Aorta (tissue), 5 donors: ENCODE results near the gene RPRML. TPM values are rescaled to one million over a fixed set of nuclear protein-coding genes. Genes with fewer than 3 reads are reported as not detected.

ENCODE experiments used
- ATAC-seq: fragments of 200-7000 bp; cut with Tn5 transposase; one replicate; pipeline ENCODE4 v1.9.1; 2022; ENCODE audit warnings: moderate library complexity; ENCODE audit not compliant: low FRiP score
- DNase-seq, 2 donors: peaks; one replicate each; pipeline ENCODE4 v3.0.0-alpha.2; 2020
- H3K27ac ChIP-seq, 2 donors: one replicate each; pipeline ENCODE4 v1.5.1; 2013; ENCODE audit warnings: low read length in 2 of 2, mild to moderate bottlenecking in 2 of 2, moderate library complexity in 2 of 2, control low read depth in 1 of 2, inconsistent platforms in 1 of 2, low read depth in 1 of 2
- H3K27me3 ChIP-seq, 2 donors: one replicate each; pipeline ENCODE4 v1.6.1; 2013; ENCODE audit warnings: control low read depth in 1 of 2, low read length in 1 of 2, mild to moderate bottlenecking in 1 of 2, moderate library complexity in 1 of 2; ENCODE audit not compliant: insufficient read depth in 2 of 2, control insufficient read depth in 1 of 2
- H3K36me3 ChIP-seq, 2 donors: one replicate each; pipeline ENCODE4 v1.6.1; 2013; ENCODE audit warnings: control low read depth in 1 of 2, low read length in 1 of 2, mild to moderate bottlenecking in 1 of 2; ENCODE audit not compliant: insufficient read depth in 2 of 2, control insufficient read depth in 1 of 2
- H3K4me1 ChIP-seq, 2 donors: one replicate each; pipeline ENCODE4 v1.6.1; 2013; ENCODE audit warnings: low read length in 2 of 2, control low read depth in 1 of 2, mild to moderate bottlenecking in 1 of 2, moderate library complexity in 1 of 2; ENCODE audit not compliant: insufficient read depth in 2 of 2, control insufficient read depth in 1 of 2
- H3K4me3 ChIP-seq, 2 donors: one replicate each; pipeline ENCODE4 v1.5.1; 2013; ENCODE audit warnings: low read length in 2 of 2, control low read depth in 1 of 2, mild to moderate bottlenecking in 1 of 2
- H3K9me3 ChIP-seq: one replicate; pipeline ENCODE4 v1.6.1; 2013; ENCODE audit warnings: mild to moderate bottlenecking, low read length; ENCODE audit not compliant: control insufficient read depth
- WGBS, 2 donors: extraction: QIAGEN DNeasy Blood & Tissue Kit; methylation state at CpG; one replicate each; pipeline ENCODE4 v1.1.7; 2013; 5-methylcytosine and 5-hydroxymethylcytosine counted together
- intact Hi-C, 2 donors: fragments of 100-400 bp; cut with DNase I; formaldehyde crosslinking; loops; one replicate each; pipeline versions ENCODE4 v1.14.2 to v1.15.0; 2022
- polyA plus RNA-seq, 2 donors: library from polyadenylated mRNA; stranded (reverse); fragments of 200-250 nt; gene quantifications; one replicate each; pipeline ENCODE4 v1.2.3, GENCODE V29; 2013
- total RNA-seq, 2 donors: library from RNA; stranded (reverse); fragmentation: NEBNext Ultra II Directional; extraction: Animal tissue kit (Norgen Biotek cat#: 25700); gene quantifications; one replicate each; pipeline ENCODE4 v1.2.1, GENCODE V29; 2021
- donor health status: healthy with polysubstance abuse.
- donor health status: Bipolar disorder and iron deficiency.
- donor health status: DM: no; HTN: no; CAD: no.
- donor health status: DM: no; HTN: no; CAD: no.
- donor health status: DM: yes; HTN: yes; CAD: no.

The RPRML gene
- total and polyA plus RNA-seq, 4 donors, result 0.84 to 1.4 TPM; not detected in 2

- peak overlapping the region; percentile 48 to 54 for H3K4me3 ChIP-seq
- H3K9me3 ChIP-seq, result no peaks in the 10 kb centered on the region
- no peaks in the 10 kb centered on the region for H3K4me1 ChIP-seq
- ATAC-seq (peak; percentile 60), DNase-seq (no peak)
- H3K36me3 ChIP-seq, result no peaks in the 10 kb centered on the region
- H3K27me3 ChIP-seq, result no peaks in the 10 kb centered on the region
- intact Hi-C loops, result no loop called here
- H3K27ac ChIP-seq, result no peak overlapping the region
- 1% methylated on average over 73 to 83 of the region's 83 CpGs for WGBS, 2 donors
These were observed 435 bp downstream of the RPRML start for GRCh38 chr17:46978489-46979146.

GRCh38 chr17:46977750-46978488, 1.1 kb downstream of the RPRML start:
- WGBS, 2 donors, result 25 to 29% methylated on average over 36 of the region's 36 CpGs
- Histone ChIP-seq H3K4me1 (no peaks in the 10 kb centered on the region), H3K27me3 (no peaks in the 10 kb centered on the region), H3K4me3 (peak overlapping the region in 1 of 2 donors; percentile 48), H3K9me3 (no peaks in the 10 kb centered on the region), H3K36me3 (no peaks in the 10 kb centered on the region), H3K27ac (no peak overlapping the region)
- no peak for DNase-seq
- intact Hi-C loops, result no loop called here
- no peak for ATAC-seq

GRCh38 chr17:46977348-46977747, 1.7 kb downstream of the RPRML start:
- 82 to 93% methylated on average over 7 of the region's 7 CpGs for WGBS, 2 donors
- ATAC-seq, result no peak
- H3K27ac ChIP-seq, result no peak overlapping the region
- DNase-seq, result no peak
- H3K27me3 ChIP-seq, result no peaks in the 10 kb centered on the region
- no peaks in the 10 kb centered on the region for H3K9me3 ChIP-seq
- no peaks in the 10 kb centered on the region for H3K36me3 ChIP-seq
- intact Hi-C loops, result no loop called here
- no peaks in the 10 kb centered on the region for H3K4me1 ChIP-seq
- H3K4me3 ChIP-seq, result no peak overlapping the region

- intact Hi-C loops, result no loop called here
- ATAC-seq (no peak), DNase-seq (no peak)
- Histone ChIP-seq H3K9me3 (no peaks in the 10 kb centered on the region), H3K4me3 (no peak overlapping the region), H3K4me1 (no peaks in the 10 kb centered on the region), H3K36me3 (no peaks in the 10 kb centered on the region), H3K27me3 (no peaks in the 10 kb centered on the region), H3K27ac (no peak overlapping the region)
- WGBS, 2 donors, result 77 to 82% methylated on average over 14 of the region's 14 CpGs
These were observed 2.3 kb downstream of the RPRML start for GRCh38 chr17:46976626-46977270.

- H3K27me3 ChIP-seq, result no peaks in the 10 kb centered on the region
- ATAC-seq (no peak), DNase-seq (no peak)
- intact Hi-C loops, result no loop called here
- no peaks in the 10 kb centered on the region for H3K36me3 ChIP-seq
- WGBS, 2 donors, result 87 to 90% methylated on average over 4 of the region's 4 CpGs
- no peaks in the 10 kb centered on the region for H3K4me1 ChIP-seq
- H3K4me3 ChIP-seq, result no peak overlapping the region
- no peak overlapping the region for H3K27ac ChIP-seq
- H3K9me3 ChIP-seq, result no peaks in the 10 kb centered on the region
These were observed 3.8 kb downstream of the RPRML start for GRCh38 chr17:46975287-46975686.

GRCh38 chr17:46974086-46974485, 5.0 kb downstream of the RPRML start:
- DNase-seq, result no peak
- WGBS, 2 donors, result 86 to 87% methylated on average over 11 of the region's 11 CpGs
- H3K27ac ChIP-seq, result no peak overlapping the region
- H3K4me1 ChIP-seq, result no peaks in the 10 kb centered on the region
- H3K27me3 ChIP-seq, result no peaks in the 10 kb centered on the region
- no peak overlapping the region for H3K4me3 ChIP-seq
- intact Hi-C loops, result no loop called here
- H3K36me3 ChIP-seq, result no peaks in the 10 kb centered on the region
- no peak for ATAC-seq
- H3K9me3 ChIP-seq, result no peaks in the 10 kb centered on the region

- H3K4me3 ChIP-seq, result no peak overlapping the region
- H3K9me3 ChIP-seq, result no peaks in the 10 kb centered on the region
- ATAC-seq (no peak), DNase-seq (peak in 1 of 2 donors; percentile 65)
- no peaks in the 10 kb centered on the region for H3K27me3 ChIP-seq
- H3K4me1 ChIP-seq, result no peaks in the 10 kb centered on the region
- 26 to 28% methylated on average over 6 of the region's 6 CpGs for WGBS, 2 donors
- H3K36me3 ChIP-seq, result no peaks in the 10 kb centered on the region
- H3K27ac ChIP-seq, result no peak overlapping the region
- intact Hi-C loops, result no loop called here
These were observed 6.7 kb downstream of the RPRML start for GRCh38 chr17:46972346-46972745.

- ATAC-seq (no peak), DNase-seq (peak in 1 of 2 donors; percentile 61)
- intact Hi-C loops, result no loop called here
- Histone ChIP-seq H3K9me3 (no peaks in the 10 kb centered on the region), H3K4me1 (no peaks in the 10 kb centered on the region), H3K27me3 (no peaks in the 10 kb centered on the region), H3K4me3 (no peak overlapping the region), H3K27ac (no peak overlapping the region), H3K36me3 (no peaks in the 10 kb centered on the region)
- 83 to 85% methylated on average over 10 of the region's 10 CpGs for WGBS, 2 donors
These were observed 7.3 kb downstream of the RPRML start for GRCh38 chr17:46971647-46972300.
